GM13977 (cell line): Measurements from ENCODE around the gene KRTAP5-10.
A peak's percentile ranks its signal among the peaks of the same experiment; 100 is the strongest.
"Not testable (repeated sequence)": the region's sequence is repeated elsewhere in the genome, so short reads cannot be mapped to it uniquely, and the experiment has no call there.

Experiments used
- DNase-seq: peaks from one replicate; pipeline ENCODE4 v3.0.0; 2012; ENCODE audit warnings: low spot score
- CTCF ChIP-seq: IDR thresholded peaks from 2 replicates; pipeline ENCODE4 v1.5.1; 2012; ENCODE audit warnings: mild to moderate bottlenecking, control low read depth; ENCODE audit not compliant: insufficient read depth; ENCODE audit errors: extremely low read depth, missing control alignments
- in situ Hi-C: fragments of 300-500 bp; cut with MboI; formaldehyde crosslinking; loops from one replicate; pipeline ENCODE4 v1.12.0; 2022; ENCODE audit warnings: low sequenced_read_pairs, low pct_unique_long_range_greater_than_20kb, mixed read lengths, inconsistent platforms; ENCODE audit not compliant: unreplicated experiment

Gene KRTAP5-10

GRCh38 chr11:71527576-71528210 is 37.7 kb upstream of the KRTAP5-10 start:
- no peak for TF ChIP-seq CTCF
- no peak for DNase-seq
- in situ Hi-C loops = loop anchor here (5.0 kb wide), 1 partner anchor 35 kb away; no protein-coding TSS in a partner anchor

- in situ Hi-C loops = no loop called here
- no peak for TF ChIP-seq CTCF
- peak; percentile 56 for DNase-seq
Measured at GRCh38 chr11:71530602-71531001, 34.8 kb upstream of the KRTAP5-10 start.

GRCh38 chr11:71532036-71532610 is 33.2 kb upstream of the KRTAP5-10 start:
- DNase-seq = no peak
- in situ Hi-C loops = no loop called here
- TF ChIP-seq CTCF = no peak

- in situ Hi-C loops = not testable (repeated sequence)
Measured at GRCh38 chr11:71534711-71535608, 30.4 kb upstream of the KRTAP5-10 start.

GRCh38 chr11:71535825-71536224 is 29.5 kb upstream of the KRTAP5-10 start:
- in situ Hi-C loops = no loop called here
- DNase-seq = no peak
- TF ChIP-seq CTCF = no peak

More at GRCh38 chr11:71534711-71535608, 30.4 kb upstream of the KRTAP5-10 start:
- not testable (repeated sequence) for DNase-seq

- TF ChIP-seq CTCF = no peak
Measured at GRCh38 chr11:71537537-71537936, 27.8 kb upstream of the KRTAP5-10 start.

GRCh38 chr11:71537977-71538665 is 27.2 kb upstream of the KRTAP5-10 start, which contains the start of gene KRTAP5-8:
TSS of gene KRTAP5-8 (plus strand) at chr11:71538025. CDS start at chr11:71538056, 31 bp downstream.
- DNase-seq, in situ Hi-C loops: not testable (repeated sequence)

More at GRCh38 chr11:71537537-71537936, 27.8 kb upstream of the KRTAP5-10 start:
- no peak for DNase-seq
- in situ Hi-C loops = no loop called here
